PC-3 (cell line): ENCODE measurements around the gene PER2.

Source experiments
- EZH2 ChIP-seq: fragments of 300-600 bp; sonication (generic); IDR thresholded peaks from one replicate; pipeline ENCODE4 v1.6.1; 2017; ENCODE audit warnings: antibody characterized with exemption, mild to moderate bottlenecking, low read length; ENCODE audit not compliant: unreplicated experiment
- TF ChIP-seq, protein P1 (sequence below): fragments of 300-600 bp; sonication (generic); conservative IDR thresholded peaks from 2 replicates; pipeline ENCODE4 v1.5.1; 2017; ENCODE audit warnings: antibody characterized with exemption, low read depth, mild to moderate bottlenecking, low read length

DNA sequence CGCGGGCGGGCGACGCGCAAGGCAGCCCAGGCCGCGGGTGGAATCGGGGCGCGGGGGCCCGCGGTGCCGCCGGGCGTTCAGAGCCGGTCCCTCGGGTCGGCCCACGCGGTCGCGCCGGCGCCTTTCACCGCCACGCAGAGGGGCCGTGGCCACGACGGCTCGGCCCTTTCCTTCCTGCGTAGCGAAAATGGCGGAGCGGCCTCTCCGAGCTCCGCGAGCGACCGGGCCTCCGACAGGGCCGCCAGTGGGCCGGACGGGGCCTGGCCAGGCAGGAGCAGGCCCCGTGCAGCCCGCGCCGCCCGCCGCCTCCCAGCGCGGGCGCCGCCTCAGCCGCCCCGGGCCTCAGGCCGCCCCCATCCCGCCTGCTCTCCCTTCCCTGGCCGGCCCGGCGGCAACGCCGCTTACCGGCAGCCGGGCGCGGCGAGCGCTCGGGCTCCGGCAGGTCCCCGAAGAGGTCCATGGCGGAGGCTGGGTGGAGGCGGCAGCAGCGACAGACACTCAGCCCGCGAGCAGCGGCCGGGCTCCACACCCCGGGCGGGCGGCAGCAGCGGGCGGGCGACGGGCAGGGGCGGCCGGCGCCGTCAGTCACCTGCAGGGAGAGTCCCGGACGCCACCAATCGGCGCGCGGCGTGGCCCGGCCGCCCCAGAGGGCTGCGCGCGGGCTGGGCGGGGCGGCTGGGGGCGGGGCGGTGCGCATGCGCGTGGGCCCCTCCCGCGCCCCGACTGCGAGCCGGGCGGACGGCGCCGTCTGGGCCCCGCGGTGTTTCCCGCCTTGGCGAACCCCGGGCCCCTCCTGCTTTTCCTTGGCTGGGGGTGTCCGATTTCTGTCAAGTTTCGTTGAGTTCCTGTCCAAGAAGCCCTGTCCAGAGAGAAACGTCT is 85.1 kb downstream of the PER2 start, which contains the start of gene ILKAP:
- TF ChIP-seq, protein P1, sequence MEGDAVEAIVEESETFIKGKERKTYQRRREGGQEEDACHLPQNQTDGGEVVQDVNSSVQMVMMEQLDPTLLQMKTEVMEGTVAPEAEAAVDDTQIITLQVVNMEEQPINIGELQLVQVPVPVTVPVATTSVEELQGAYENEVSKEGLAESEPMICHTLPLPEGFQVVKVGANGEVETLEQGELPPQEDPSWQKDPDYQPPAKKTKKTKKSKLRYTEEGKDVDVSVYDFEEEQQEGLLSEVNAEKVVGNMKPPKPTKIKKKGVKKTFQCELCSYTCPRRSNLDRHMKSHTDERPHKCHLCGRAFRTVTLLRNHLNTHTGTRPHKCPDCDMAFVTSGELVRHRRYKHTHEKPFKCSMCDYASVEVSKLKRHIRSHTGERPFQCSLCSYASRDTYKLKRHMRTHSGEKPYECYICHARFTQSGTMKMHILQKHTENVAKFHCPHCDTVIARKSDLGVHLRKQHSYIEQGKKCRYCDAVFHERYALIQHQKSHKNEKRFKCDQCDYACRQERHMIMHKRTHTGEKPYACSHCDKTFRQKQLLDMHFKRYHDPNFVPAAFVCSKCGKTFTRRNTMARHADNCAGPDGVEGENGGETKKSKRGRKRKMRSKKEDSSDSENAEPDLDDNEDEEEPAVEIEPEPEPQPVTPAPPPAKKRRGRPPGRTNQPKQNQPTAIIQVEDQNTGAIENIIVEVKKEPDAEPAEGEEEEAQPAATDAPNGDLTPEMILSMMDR, result no peak
- no peak for TF ChIP-seq EZH2
